Lower leg skin (tissue), 3 donors: Measurements from ENCODE around the gene KLHDC4.

Source experiments
- POLR2A ChIP-seq, 2 donors: fragments of 450-650 bp; IDR thresholded peaks; one replicate each; pipeline ENCODE4 v1.6.1; 2016 to 2017; ENCODE audit warnings: antibody characterized with exemption in 2 of 2, mild to moderate bottlenecking in 1 of 2, moderate library complexity in 1 of 2
- TF ChIP-seq, protein P1 (sequence below), 3 donors: fragments of 450-650 bp; IDR thresholded peaks; one replicate each; pipeline ENCODE4 v1.5.1; 2016; ENCODE audit warnings: antibody characterized with exemption in 3 of 3, mild to moderate bottlenecking in 3 of 3, moderate library complexity in 2 of 3

DNA sequence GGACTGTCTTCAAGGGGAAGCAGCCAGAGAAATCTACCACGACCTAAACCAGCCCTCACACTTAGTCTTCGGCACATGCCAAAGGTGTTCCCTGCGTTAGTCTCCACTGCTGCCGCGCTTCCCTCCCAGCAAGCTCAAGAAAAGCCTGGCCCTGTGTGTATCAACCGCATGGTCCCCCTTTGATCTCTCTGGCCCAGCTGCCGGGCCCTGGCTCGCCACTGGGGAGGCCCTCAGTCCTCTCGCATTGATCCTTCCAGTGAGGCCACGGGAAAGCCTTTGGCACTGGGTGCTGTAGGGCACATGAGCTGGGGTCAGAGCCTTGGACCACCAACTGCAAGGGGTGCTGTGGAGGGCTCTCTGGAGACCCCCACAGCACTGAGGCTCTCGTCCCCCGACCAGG is 29.6 kb upstream of the KLHDC4 start:
- TF ChIP-seq, protein P1, sequence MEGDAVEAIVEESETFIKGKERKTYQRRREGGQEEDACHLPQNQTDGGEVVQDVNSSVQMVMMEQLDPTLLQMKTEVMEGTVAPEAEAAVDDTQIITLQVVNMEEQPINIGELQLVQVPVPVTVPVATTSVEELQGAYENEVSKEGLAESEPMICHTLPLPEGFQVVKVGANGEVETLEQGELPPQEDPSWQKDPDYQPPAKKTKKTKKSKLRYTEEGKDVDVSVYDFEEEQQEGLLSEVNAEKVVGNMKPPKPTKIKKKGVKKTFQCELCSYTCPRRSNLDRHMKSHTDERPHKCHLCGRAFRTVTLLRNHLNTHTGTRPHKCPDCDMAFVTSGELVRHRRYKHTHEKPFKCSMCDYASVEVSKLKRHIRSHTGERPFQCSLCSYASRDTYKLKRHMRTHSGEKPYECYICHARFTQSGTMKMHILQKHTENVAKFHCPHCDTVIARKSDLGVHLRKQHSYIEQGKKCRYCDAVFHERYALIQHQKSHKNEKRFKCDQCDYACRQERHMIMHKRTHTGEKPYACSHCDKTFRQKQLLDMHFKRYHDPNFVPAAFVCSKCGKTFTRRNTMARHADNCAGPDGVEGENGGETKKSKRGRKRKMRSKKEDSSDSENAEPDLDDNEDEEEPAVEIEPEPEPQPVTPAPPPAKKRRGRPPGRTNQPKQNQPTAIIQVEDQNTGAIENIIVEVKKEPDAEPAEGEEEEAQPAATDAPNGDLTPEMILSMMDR (IDR thresholded peaks at IDR 0.05) = no peak
- no peak for TF ChIP-seq POLR2A (IDR thresholded peaks at IDR 0.05)
